ENCODE data around the gene CHPT1. TPM values are rescaled to one million over a fixed set of nuclear protein-coding genes. Genes with fewer than 3 reads are reported as not detected.

CHPT1 gene
- total RNA-seq, 2 experiments from 2014 or later, result 17.0 to 17.3 TPM

DNA sequence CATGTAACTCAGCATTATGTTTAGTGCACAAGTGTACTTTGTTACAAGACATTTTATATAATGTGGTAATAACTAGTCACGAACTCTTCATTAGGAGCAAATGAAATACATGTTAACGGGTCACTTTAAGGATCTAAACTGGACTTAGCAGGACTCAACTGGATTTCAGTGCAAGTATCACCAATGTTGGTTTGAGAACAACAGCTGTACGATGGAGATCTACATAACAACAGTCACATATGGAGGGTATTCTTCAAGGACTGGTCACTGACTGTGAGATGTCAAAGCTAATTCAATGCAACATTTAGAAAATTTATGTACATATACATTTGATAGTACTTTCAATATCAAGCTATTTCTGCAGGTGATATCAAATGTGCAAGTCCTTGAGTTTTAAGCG, 64.3 kb downstream of the CHPT1 start:
- POLR2A ChIA-PET, result no interaction called here
- Mint-ChIP-seq H3K9me3 (no peaks in the 10 kb centered on the region), H3K36me3 (ENCODE audit: low read depth) (peaks cover 35% of the 10 kb centered on the region)

DNA sequence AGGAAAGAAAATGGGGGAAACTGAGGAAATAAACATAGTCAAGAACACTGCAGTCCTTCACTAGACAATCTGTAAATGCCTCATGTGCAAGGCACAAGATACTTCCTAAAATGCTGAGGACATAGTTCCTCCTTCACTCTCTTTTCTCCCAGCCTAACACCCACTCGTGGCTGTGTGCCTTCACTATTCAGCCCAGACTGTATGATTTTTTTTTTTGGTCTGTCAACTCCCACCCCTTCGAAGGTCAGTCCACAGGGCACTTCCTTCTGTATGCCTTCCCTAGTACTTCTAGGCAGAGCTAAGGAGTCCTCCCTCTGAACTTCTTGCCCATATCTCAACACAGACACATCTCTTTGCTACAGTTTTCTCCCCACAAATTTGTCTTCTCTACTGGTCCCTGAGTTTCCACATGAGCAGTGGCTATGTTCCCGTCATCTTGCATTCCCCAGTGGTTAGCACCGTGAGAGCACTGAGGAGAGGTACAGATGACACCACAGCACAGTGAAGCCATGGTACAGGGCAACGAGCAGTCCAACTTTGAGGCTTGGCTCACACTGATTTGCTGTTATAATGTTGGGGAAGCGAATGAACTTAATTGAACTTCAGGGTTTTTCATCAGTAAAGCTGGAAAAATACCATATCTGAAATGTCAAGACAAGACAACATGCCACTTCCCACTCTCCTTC, 65.9 kb downstream of the CHPT1 start:
- Mint-ChIP-seq H3K27me3 (no peaks in the 10 kb centered on the region), H3K4me1 (no peaks in the 10 kb centered on the region), H3K4me3 (no peak overlapping the region), H3K9me3 (no peaks in the 10 kb centered on the region), H3K27ac (no peak overlapping the region), H3K36me3 (ENCODE audit: low read depth) (peaks cover 31% of the 10 kb centered on the region)
- ChIA-PET POLR2A (no interaction called here), CTCF (interaction anchor here (0.9 to 1.4 kb wide), 4 partner anchors 11 to 77 kb away, joined by 3 to 5 read pairs (median 4); partner anchors contain the start of gene GNPTAB)
- no peak for DNase-seq

More for the DNA sequence above, 64.3 kb downstream of the CHPT1 start:
- Mint-ChIP-seq H3K4me1 (no peaks in the 10 kb centered on the region), H3K27ac (no peak overlapping the region), H3K4me3 (no peak overlapping the region), H3K27me3 (no peaks in the 10 kb centered on the region)
- CTCF ChIA-PET, result interaction anchor here (0.7 to 2.0 kb wide), 3 partner anchors 12 to 80 kb away, joined by 3 to 6 read pairs (median 4); no protein-coding TSS in a partner anchor
- DNase-seq, result no peak

DNA sequence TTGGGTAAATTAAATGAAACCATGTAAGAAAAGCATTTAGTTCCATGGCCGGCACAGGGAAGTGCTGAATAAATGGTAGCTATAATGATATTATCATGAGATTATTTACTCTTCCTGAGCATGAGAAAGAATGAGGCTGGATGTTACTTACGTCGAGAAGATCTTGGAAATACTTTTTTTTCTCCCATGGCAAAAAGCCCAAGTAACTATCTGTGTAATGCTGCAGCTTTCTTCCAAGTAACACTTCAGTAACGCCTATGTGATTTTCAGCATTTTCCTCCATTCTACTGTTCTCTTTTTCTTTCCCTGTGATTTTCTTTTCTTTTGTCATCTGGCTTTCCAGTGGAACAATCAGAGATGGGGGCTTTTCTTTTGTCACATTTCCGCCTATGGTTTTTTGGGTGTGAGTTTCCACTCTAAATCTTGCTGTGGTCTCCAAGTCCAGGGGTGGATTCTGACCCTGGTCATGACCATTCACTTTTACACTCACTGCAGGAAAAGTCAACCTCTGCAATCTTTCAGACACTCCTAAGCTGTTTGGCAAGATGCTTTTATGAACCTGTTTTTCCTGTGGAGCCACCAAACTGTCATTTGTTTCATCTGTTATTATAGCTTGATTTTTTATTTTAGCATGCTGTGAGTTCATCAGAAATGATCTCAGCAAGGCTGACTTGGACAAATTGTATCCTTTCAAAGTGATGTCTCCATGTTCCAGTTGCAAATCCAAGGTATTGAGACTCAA, 66.8 kb downstream of the CHPT1 start:
- Mint-ChIP-seq H3K4me3 (no peak overlapping the region), H3K9me3 (no peaks in the 10 kb centered on the region), H3K27me3 (no peaks in the 10 kb centered on the region), H3K27ac (no peak overlapping the region), H3K36me3 (ENCODE audit: low read depth) (peaks cover 27% of the 10 kb centered on the region), H3K4me1 (no peaks in the 10 kb centered on the region)
- CTCF ChIA-PET, result interaction anchor here (1.3 to 1.4 kb wide), 2 partner anchors 67 to 76 kb away, joined by 4 to 5 read pairs; partner anchors contain the start of gene GNPTAB
- DNase-seq, result no peak
- POLR2A ChIA-PET, result no interaction called here

DNA sequence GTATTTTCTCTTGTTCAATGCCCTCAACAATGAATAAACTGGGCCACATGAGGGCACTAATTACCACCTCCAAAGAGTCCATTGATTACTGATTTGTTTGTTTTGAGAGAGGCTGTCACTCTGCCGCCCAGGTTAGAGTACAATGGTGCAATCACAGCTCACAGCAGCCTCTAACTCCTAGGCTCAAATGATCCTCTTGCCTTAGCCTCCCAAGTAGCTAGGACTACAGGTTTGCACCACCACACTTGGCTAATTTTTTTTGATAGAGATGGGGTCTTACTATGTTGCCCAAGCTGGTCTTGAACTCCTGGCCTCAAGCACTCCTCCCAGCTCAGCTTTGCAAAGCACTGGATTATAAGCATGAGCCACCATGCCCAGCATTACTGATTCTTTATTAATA, 70.1 kb downstream of the CHPT1 start:
- Mint-ChIP-seq H3K4me3 (no peak overlapping the region), H3K27me3 (no peaks in the 10 kb centered on the region), H3K4me1 (peaks cover 12% of the 10 kb centered on the region), H3K27ac (no peak overlapping the region), H3K9me3 (no peaks in the 10 kb centered on the region), H3K36me3 (ENCODE audit: low read depth) (peaks cover 39% of the 10 kb centered on the region)
- CTCF ChIA-PET, result interaction anchor here (1.7 to 4.3 kb wide), 3 partner anchors 63 to 353 kb away, joined by 4 to 23 read pairs (median 21); partner anchors contain the start of gene GNPTAB
- no peak for DNase-seq
- POLR2A ChIA-PET, result interaction anchor here (1.3 kb wide), 1 partner anchor 360 kb away, joined by 3 read pairs; the partner anchor contains the start of gene ARL1

DNA sequence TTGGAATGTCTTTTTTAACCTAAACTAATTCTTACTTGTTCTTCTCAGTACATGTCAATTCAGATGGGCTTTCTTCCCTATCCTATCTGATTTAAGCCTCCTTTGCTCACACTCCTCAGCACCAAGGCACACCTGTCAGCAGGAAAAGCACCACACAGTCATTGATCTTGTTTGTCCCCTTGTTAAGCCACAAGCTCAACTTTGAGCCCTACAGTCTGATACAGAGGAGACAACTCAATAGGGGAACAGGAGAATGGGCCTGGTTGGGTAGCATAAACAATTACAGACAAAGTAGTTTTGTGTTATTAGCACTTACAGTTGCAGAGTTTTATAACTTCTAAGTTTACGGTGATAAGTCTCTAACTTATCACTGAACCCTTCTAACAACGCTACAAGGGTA, 71.3 kb downstream of the CHPT1 start:
- Mint-ChIP-seq H3K9me3 (no peaks in the 10 kb centered on the region), H3K27me3 (no peaks in the 10 kb centered on the region), H3K27ac (no peak overlapping the region), H3K36me3 (ENCODE audit: low read depth) (peaks cover 37% of the 10 kb centered on the region), H3K4me3 (no peak overlapping the region), H3K4me1 (peaks cover 21% of the 10 kb centered on the region)
- CTCF ChIA-PET, result interaction anchor here (0.9 to 4.3 kb wide), 3 partner anchors 11 to 71 kb away, joined by 3 to 23 read pairs (median 21); partner anchors contain the start of gene GNPTAB
- no peak for DNase-seq
- POLR2A ChIA-PET, result no interaction called here

DNA sequence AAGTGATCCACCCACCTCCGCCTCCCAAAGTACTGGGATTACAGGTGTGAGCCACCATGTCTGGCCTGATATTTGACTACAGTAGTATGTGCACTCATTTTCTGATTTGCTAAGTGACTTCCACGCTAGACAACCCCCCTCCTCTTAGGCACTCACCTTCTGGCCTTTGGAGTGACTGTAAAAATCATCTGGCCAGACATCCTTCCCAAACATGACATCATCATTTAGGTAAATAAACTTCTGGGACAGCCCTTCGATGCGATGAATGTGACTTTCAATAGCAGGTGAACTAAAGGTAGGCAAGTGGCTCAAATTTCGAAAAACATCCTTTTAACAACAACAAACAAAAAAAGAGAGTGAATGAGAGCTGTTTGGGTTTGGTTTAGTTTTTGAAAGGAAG, 72.4 kb downstream of the CHPT1 start:
- Mint-ChIP-seq H3K36me3 (ENCODE audit: low read depth) (peaks cover 31% of the 10 kb centered on the region), H3K27ac (no peak overlapping the region), H3K9me3 (no peaks in the 10 kb centered on the region), H3K4me1 (peaks cover 25% of the 10 kb centered on the region), H3K27me3 (no peaks in the 10 kb centered on the region), H3K4me3 (no peak overlapping the region)
- no peak for DNase-seq
- ChIA-PET POLR2A (interaction anchor here (1.0 kb wide), 1 partner anchor 61 kb away, joined by 4 read pairs; the partner anchor contains the start of gene GNPTAB), CTCF (interaction anchor here (0.8 to 4.3 kb wide), 3 partner anchors 11 to 61 kb away, joined by 3 to 23 read pairs (median 4); partner anchors contain the start of gene GNPTAB)

DNA sequence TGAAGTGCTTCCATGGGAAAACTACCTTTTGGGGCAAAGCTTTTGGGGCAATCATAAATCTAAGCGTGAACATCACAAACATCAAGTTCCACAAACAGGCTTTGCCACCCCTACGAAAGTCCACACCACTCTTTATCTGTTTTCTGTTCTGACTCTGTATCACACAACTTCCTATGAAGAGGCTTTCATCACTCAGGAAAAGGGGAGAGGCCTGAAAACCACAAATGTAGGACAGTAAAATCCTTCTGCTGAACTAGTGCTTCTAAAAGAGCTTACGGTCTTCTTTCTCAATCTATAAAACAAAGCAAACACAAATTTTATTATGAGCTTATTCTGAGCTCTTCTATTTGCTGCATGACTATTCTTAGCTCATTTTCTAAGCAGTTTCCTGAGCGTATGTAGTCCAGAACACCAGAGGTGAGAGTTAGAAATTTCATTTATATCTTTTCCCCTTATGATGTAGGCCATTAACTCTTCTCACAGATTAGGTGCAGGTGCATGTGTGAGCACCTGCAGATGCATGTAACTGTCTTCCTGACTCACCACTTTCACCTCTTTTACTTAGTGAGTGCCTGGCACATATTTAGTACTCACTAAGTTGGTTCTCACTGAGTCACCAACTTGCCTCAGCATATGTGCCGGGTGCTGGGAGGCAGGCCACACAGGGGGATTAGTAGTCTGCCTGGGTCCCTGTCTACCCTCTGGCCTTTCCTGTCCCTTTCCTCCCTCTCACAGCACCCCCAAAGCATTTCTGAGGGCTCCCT, 74.8 kb downstream of the CHPT1 start:
- H3K27ac Mint-ChIP-seq, result peak overlapping the region; percentile 47

DNA sequence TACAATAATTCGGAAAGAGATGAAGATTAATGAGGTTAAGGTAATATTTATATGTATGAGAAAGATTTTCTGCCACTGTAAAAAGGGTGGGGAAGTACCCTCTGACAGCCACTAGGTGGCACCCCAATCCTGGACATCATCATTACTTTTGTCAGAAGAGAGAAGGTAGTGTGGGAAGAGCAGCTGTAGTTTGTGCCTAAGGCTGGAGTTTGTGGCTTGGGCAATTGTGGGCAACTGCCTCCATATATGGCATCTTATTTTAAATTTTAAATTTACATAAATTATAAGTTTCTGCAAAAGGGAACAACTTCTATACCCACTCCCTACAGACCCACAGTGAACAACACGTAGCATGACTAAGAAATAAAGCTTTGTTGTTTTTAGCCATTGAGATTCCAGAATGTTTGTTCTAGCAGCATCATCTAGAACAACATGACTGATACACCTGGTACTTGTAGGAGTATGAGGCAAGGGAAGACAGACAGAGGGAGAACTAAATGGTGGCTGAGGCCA, 76.3 kb downstream of the CHPT1 start:
- Mint-ChIP-seq H3K9me3 (no peaks in the 10 kb centered on the region), H3K27ac (no peak overlapping the region), H3K27me3 (no peaks in the 10 kb centered on the region), H3K4me3 (no peak overlapping the region), H3K4me1 (peaks cover 40% of the 10 kb centered on the region), H3K36me3 (ENCODE audit: low read depth) (peaks cover 33% of the 10 kb centered on the region)
- peak; percentile 74 for DNase-seq
- ChIA-PET CTCF (interaction anchor here (0.8 to 3.3 kb wide), 23 partner anchors 11 to 146 kb away, joined by 3 to 143 read pairs (median 4); partner anchors contain the start of gene GNPTAB), POLR2A (interaction anchor here (0.5 to 2.9 kb wide), 7 partner anchors 7 to 68 kb away, joined by 3 to 19 read pairs (median 5); partner anchors contain the start of gene GNPTAB)

More for the DNA sequence above, 74.8 kb downstream of the CHPT1 start:
- ChIA-PET POLR2A (interaction anchor here (2.2 to 2.9 kb wide), 3 partner anchors 8 to 66 kb away, joined by 5 to 15 read pairs (median 14); no protein-coding TSS in a partner anchor), CTCF (interaction anchor here (0.6 to 3.3 kb wide), 16 partner anchors 9 to 357 kb away, joined by 3 to 143 read pairs (median 8); partner anchors contain the start of gene GNPTAB)
- Mint-ChIP-seq H3K4me1 (peaks cover 29% of the 10 kb centered on the region), H3K4me3 (no peak overlapping the region), H3K9me3 (no peaks in the 10 kb centered on the region), H3K36me3 (ENCODE audit: low read depth) (peaks cover 30% of the 10 kb centered on the region), H3K27me3 (no peaks in the 10 kb centered on the region)
- no peak for DNase-seq

DNA sequence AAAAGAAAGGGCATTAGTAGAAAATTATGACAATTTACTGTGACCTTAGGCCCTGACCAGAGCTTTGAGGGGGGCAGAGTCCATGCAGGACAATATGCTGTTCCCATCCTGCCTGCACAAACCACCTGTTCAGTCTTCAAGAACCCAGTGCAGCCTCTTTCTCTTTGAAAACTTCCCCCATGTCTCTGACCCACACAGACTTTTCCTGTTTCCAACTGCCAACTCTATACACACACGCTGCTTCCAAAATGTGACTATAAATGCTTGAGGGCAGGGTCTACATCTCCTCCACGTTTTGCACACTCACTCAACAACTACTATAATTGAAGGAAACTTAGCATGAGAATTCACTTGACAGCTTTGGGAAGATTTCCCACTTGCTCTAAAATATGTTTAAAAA, 78.4 kb downstream of the CHPT1 start:
- CTCF ChIA-PET, result interaction anchor here (3.4 to 6.5 kb wide), 3 partner anchors 17 to 63 kb away, joined by 25 to 39 read pairs (median 31); partner anchors contain the start of gene GNPTAB
- H3K27me3 Mint-ChIP-seq, result no peaks in the 10 kb centered on the region
- no peaks in the 10 kb centered on the region for H3K9me3 Mint-ChIP-seq
- POLR2A ChIA-PET, result interaction anchor here (3.1 kb wide), 1 partner anchor 54 kb away, joined by 16 read pairs; the partner anchor contains the start of gene GNPTAB
- no peak for DNase-seq
- no peak overlapping the region for H3K27ac Mint-ChIP-seq
- H3K4me1 Mint-ChIP-seq, result peaks cover 49% of the 10 kb centered on the region
- no peak overlapping the region for H3K4me3 Mint-ChIP-seq
- peaks cover 41% of the 10 kb centered on the region for H3K36me3 Mint-ChIP-seq (ENCODE audit: low read depth)

DNA sequence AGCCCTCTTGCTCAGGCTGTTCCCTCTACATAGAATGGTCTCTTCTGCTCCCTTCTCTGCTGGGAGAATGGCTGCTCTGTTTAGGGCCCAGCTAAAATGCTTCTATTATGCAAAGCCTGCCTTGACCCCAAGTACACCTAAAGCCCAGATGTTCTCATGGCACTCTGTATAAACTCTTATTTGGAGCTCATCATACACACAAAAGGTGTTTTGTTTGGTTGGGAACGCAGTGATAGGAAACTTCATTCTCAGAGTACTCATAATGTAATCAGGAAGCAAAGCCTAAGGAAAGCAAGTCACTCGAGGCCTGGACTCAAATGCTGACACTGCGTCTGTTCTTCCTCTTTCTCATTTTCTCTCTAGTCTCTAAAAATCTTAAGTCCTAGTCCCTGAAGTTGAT, 80.0 kb downstream of the CHPT1 start:
- no peak overlapping the region for H3K27ac Mint-ChIP-seq
- H3K27me3 Mint-ChIP-seq, result no peaks in the 10 kb centered on the region
- no peak overlapping the region for H3K4me3 Mint-ChIP-seq
- ChIA-PET CTCF (interaction anchor here (0.6 to 6.5 kb wide), 5 partner anchors 16 to 62 kb away, joined by 3 to 39 read pairs (median 25); partner anchors contain the start of gene GNPTAB), POLR2A (interaction anchor here (3.1 kb wide), 1 partner anchor 53 kb away, joined by 16 read pairs; the partner anchor contains the start of gene GNPTAB)
- H3K9me3 Mint-ChIP-seq, result no peaks in the 10 kb centered on the region
- no peak for DNase-seq
- H3K36me3 Mint-ChIP-seq (ENCODE audit: low read depth), result peaks cover 40% of the 10 kb centered on the region
- peaks cover 53% of the 10 kb centered on the region for H3K4me1 Mint-ChIP-seq

DNA sequence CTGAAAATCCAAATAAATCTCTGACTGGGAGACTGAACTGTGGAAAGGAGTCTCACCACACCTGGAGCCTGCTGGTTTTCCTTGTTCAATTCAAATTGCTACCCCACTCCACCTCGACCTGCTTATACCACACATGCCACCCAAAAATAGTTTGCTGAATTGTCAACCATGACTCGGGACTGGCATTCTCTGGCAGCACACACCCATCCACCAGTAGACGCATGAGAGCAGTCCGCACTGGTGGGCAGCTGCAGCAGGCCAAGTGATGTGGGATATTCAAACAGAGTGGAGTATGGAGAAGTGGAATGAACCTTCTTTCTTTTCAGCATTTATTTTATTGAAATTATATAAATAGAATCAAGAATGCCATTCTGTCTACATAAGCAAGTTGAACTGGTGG, 80.5 kb downstream of the CHPT1 start:
- H3K9me3 Mint-ChIP-seq, result no peaks in the 10 kb centered on the region
- no peak for DNase-seq
- H3K36me3 Mint-ChIP-seq (ENCODE audit: low read depth), result peaks cover 45% of the 10 kb centered on the region
- CTCF ChIA-PET, result interaction anchor here (1.2 to 6.5 kb wide), 4 partner anchors 15 to 61 kb away, joined by 3 to 39 read pairs (median 28); partner anchors contain the start of gene GNPTAB
- H3K27me3 Mint-ChIP-seq, result no peaks in the 10 kb centered on the region
- peaks cover 56% of the 10 kb centered on the region for H3K4me1 Mint-ChIP-seq
- no peak overlapping the region for H3K4me3 Mint-ChIP-seq
- peak overlapping the region; percentile 16 for H3K27ac Mint-ChIP-seq
- POLR2A ChIA-PET, result interaction anchor here (3.1 kb wide), 1 partner anchor 52 kb away, joined by 16 read pairs; the partner anchor contains the start of gene GNPTAB

All from activated CD4-positive, alpha-beta memory T cell treated with anti-CD3 and anti-CD28 coated beads, Interleukin-2, amount 10 ng/mL, durations not matched to agents 7 days and 5 days (primary cell).